ENCODE results near the gene VKORC1.

The VKORC1 gene

DNA sequence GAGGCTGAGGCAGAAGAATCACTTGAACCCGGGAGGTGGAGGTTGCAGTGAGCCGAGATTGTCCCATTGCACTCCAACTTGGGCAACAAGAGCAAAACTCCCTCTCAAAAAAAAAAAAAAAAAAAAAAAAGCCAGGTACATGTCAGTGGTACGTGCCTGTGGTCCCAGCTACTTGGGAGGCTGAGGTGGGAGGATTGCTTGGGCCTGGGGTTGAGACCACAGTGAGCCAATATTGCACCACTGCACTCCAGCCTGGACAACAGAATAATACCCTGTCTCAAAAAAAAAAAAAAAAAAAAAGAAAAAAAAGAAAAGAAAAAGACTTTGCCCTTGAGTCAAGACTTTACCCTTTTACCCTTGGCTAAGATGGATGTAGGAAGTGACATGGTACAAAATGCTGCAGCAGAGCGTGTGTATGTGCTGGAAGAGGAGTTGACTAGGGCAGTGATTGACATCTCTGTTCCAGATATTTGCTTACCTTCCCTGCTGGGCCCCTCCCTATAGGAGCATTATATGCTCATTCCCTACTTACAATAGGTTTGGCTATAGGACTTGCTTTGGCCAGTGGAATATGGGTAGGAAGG is 50.6 kb downstream of the VKORC1 start:
- H3K9me3 ChIP-seq (ENCODE audit: control insufficient read depth, insufficient read depth, low read length), result no peaks in the 10 kb centered on the region
- no peak overlapping the region for H3K9ac ChIP-seq (ENCODE audit: low read depth, low read length)
- no peak overlapping the region for H3K4me3 ChIP-seq (ENCODE audit: low read depth, low read length)
- no peak overlapping the region for H3K27ac ChIP-seq (ENCODE audit: low read depth, low read length)
- no peaks in the 10 kb centered on the region for H3K27me3 ChIP-seq (ENCODE audit: control insufficient read depth, insufficient read depth, low read length)
- peaks cover 13% of the 10 kb centered on the region; the same call in 1 of the 2 replicates for H3K36me3 ChIP-seq (ENCODE audit: control insufficient read depth, insufficient read depth, low read length)
- peaks cover 5% of the 10 kb centered on the region; the same call in 1 of the 2 replicates for H3K4me1 ChIP-seq (ENCODE audit: control insufficient read depth, insufficient read depth, low read length)

GRCh38 chr16:31043352-31043751 is 51.2 kb downstream of the VKORC1 start:
- H3K9me3 ChIP-seq (ENCODE audit: control insufficient read depth, insufficient read depth, low read length), result no peaks in the 10 kb centered on the region
- peaks cover 5% of the 10 kb centered on the region; the same call in 1 of the 2 replicates for H3K4me1 ChIP-seq (ENCODE audit: control insufficient read depth, insufficient read depth, low read length)
- H3K4me3 ChIP-seq (ENCODE audit: low read depth, low read length), result no peak overlapping the region
- no peaks in the 10 kb centered on the region for H3K27me3 ChIP-seq (ENCODE audit: control insufficient read depth, insufficient read depth, low read length)
- H3K36me3 ChIP-seq (ENCODE audit: control insufficient read depth, insufficient read depth, low read length), result peaks cover 19% of the 10 kb centered on the region; the same call in 1 of the 2 replicates
- no peak overlapping the region for H3K27ac ChIP-seq (ENCODE audit: low read depth, low read length)
- H3K9ac ChIP-seq (ENCODE audit: low read depth, low read length), result no peak overlapping the region

- Histone ChIP-seq H3K9me3 (ENCODE audit: control insufficient read depth, insufficient read depth, low read length) (no peaks in the 10 kb centered on the region), H3K4me1 (ENCODE audit: control insufficient read depth, insufficient read depth, low read length) (peaks cover 5% of the 10 kb centered on the region; the same call in 1 of the 2 replicates), H3K36me3 (ENCODE audit: control insufficient read depth, insufficient read depth, low read length) (peaks cover 23% of the 10 kb centered on the region; the same call in 1 of the 2 replicates), H3K4me3 (ENCODE audit: low read depth, low read length) (peak overlapping the region; percentile 69), H3K9ac (ENCODE audit: low read depth, low read length) (no peak overlapping the region), H3K27ac (ENCODE audit: low read depth, low read length) (no peak overlapping the region), H3K27me3 (ENCODE audit: control insufficient read depth, insufficient read depth, low read length) (no peaks in the 10 kb centered on the region)
Observed at GRCh38 chr16:31042866-31043265, 51.7 kb downstream of the VKORC1 start.

Measured in HUES48 (cell line).